ENCODE measurements around the gene NBAS.

- TF ChIP-seq, protein P1, sequence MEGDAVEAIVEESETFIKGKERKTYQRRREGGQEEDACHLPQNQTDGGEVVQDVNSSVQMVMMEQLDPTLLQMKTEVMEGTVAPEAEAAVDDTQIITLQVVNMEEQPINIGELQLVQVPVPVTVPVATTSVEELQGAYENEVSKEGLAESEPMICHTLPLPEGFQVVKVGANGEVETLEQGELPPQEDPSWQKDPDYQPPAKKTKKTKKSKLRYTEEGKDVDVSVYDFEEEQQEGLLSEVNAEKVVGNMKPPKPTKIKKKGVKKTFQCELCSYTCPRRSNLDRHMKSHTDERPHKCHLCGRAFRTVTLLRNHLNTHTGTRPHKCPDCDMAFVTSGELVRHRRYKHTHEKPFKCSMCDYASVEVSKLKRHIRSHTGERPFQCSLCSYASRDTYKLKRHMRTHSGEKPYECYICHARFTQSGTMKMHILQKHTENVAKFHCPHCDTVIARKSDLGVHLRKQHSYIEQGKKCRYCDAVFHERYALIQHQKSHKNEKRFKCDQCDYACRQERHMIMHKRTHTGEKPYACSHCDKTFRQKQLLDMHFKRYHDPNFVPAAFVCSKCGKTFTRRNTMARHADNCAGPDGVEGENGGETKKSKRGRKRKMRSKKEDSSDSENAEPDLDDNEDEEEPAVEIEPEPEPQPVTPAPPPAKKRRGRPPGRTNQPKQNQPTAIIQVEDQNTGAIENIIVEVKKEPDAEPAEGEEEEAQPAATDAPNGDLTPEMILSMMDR (optimal IDR thresholded peaks at IDR 0.05 in 1 of 3, IDR thresholded peaks at IDR 0.05 in 1 of 3, conservative IDR thresholded peaks at IDR 0.05 in 1 of 3; ENCODE audit: extremely low read depth in 1 of 3, insufficient read depth in 2 of 3, low read length in 3 of 3), result no peak
- no peak for TF ChIP-seq EZH2 (IDR thresholded peaks at IDR 0.05; ENCODE audit: low read length)
Measured at GRCh38 chr2:15510552-15510951, 50.6 kb downstream of the NBAS start.

All from keratinocyte (primary cell).